H1 (cell line): ENCODE results near the gene CLEC16A. TPM values are rescaled to one million over a fixed set of nuclear protein-coding genes. Genes with fewer than 3 reads are reported as not detected.

Experiments used
- CTCF ChIA-PET: fragments of 300-600 bp; sonication (Branson Sonifier 250); formaldehyde crosslinking; loops from one replicate; lab custom pipeline; 2021; ENCODE audit not compliant: partially characterized antibody; lab: Charles Lee
- POLR2A ChIA-PET: fragments of 300-600 bp; sonication (Branson Sonifier 250); formaldehyde crosslinking; loops from one replicate; lab custom pipeline; 2021; ENCODE audit warnings: inconsistent platforms; ENCODE audit not compliant: partially characterized antibody; lab: Charles Lee
- DNase-seq, 2 experiments: peaks; one replicate each; pipeline versions ENCODE4 v3.0.0 to v3.0.0-alpha.2; 2010 to 2022; ENCODE audit warnings: low spot score in 2 of 2, low read depth in 1 of 2, mixed read lengths in 1 of 2
- FAIRE-seq: peaks from 2 replicates; lab custom pipeline; 2011; peaks lifted over from hg19 to GRCh38; lab: Jason Lieb, UNC
- H2AFZ ChIP-seq: 2 replicates; pipeline ENCODE4 v1.8.1; 2012; ENCODE audit warnings: low read length, inconsistent platforms
- H2AK5ac ChIP-seq: 2 replicates; pipeline ENCODE4 v1.6.1; 2013; ENCODE audit warnings: low read depth, low read length
- H2BK120ac ChIP-seq: replicated peaks from 2 replicates; pipeline ENCODE3; 2013; ENCODE audit warnings: low read depth, low read length, inconsistent platforms
- H2BK12ac ChIP-seq: 2 replicates; pipeline ENCODE4 v1.6.1; 2013; ENCODE audit warnings: low read depth, low read length
- H2BK15ac ChIP-seq: 2 replicates; pipeline ENCODE4 v1.6.1; 2013; ENCODE audit warnings: low read length
- H2BK20ac ChIP-seq: 2 replicates; pipeline ENCODE4 v1.6.1; 2013; ENCODE audit warnings: low read length
- H2BK5ac ChIP-seq: 2 replicates; pipeline ENCODE4 v1.6.1; 2013; ENCODE audit warnings: low read depth, low read length
- H3K14ac ChIP-seq: 2 replicates; pipeline ENCODE4 v1.6.1; 2013; ENCODE audit warnings: inconsistent platforms; ENCODE audit not compliant: insufficient read length
- H3K18ac ChIP-seq: 2 replicates; pipeline ENCODE4 v1.6.1; 2013; ENCODE audit warnings: low read length; ENCODE audit errors: extremely low read depth
- H3K23ac ChIP-seq: 2 replicates; pipeline ENCODE4 v1.6.1; 2013; ENCODE audit warnings: inconsistent platforms; ENCODE audit not compliant: insufficient read length
- H3K23me2 ChIP-seq: 2 replicates; pipeline ENCODE4 v1.6.1; 2013; ENCODE audit warnings: low read depth, low read length
- H3K27ac ChIP-seq: 2 replicates; pipeline ENCODE4 v1.6.1; 2011; ENCODE audit warnings: low read depth, low read length, inconsistent platforms
- H3K27me3 ChIP-seq, 4 experiments: replicated peaks in 1 of 4; 1 replicate in 1 of 4; 2 replicates in 3 of 4; pipeline versions ENCODE4 v1.6.1 to v1.8.1; 2011 to 2013; ENCODE audit warnings: low read length in 3 of 4, mild to moderate bottlenecking in 3 of 4, inconsistent platforms in 2 of 4, mixed read lengths in 2 of 4, moderate library complexity in 1 of 4; ENCODE audit not compliant: control insufficient read depth in 3 of 4, insufficient read depth in 3 of 4; ENCODE audit errors: extremely low read depth in 1 of 4
- H3K36me3 ChIP-seq, 4 experiments: 2 replicates each; pipeline versions ENCODE4 v1.6.1 to v1.8.1; 2011 to 2013; ENCODE audit warnings: mild to moderate bottlenecking in 4 of 4, low read length in 3 of 4, moderate library complexity in 2 of 4, control low read depth in 1 of 4, inconsistent platforms in 1 of 4; ENCODE audit not compliant: insufficient read depth in 4 of 4, control insufficient read depth in 2 of 4
- H3K4ac ChIP-seq: replicated peaks from 2 replicates; pipeline ENCODE3; 2013; ENCODE audit warnings: low read length, low read depth, mixed read lengths, inconsistent platforms; ENCODE audit not compliant: insufficient read length
- H3K4me1 ChIP-seq, 4 experiments: replicated peaks in 1 of 4; 1 replicate in 1 of 4; 2 replicates in 3 of 4; pipeline versions ENCODE4 v1.6.1 to v1.8.1; 2011 to 2013; ENCODE audit warnings: low read length in 3 of 4, inconsistent platforms in 2 of 4, mixed read lengths in 1 of 4; ENCODE audit not compliant: insufficient read depth in 4 of 4, control insufficient read depth in 3 of 4
- H3K4me2 ChIP-seq, 2 experiments: 2 replicates each; pipeline versions ENCODE4 v1.6.1 to v1.8.1; 2011 to 2013; ENCODE audit warnings: low read depth in 2 of 2, low read length in 2 of 2, control low read depth in 1 of 2, inconsistent platforms in 1 of 2, mild to moderate bottlenecking in 1 of 2; ENCODE audit not compliant: insufficient read depth in 1 of 2
- H3K4me3 ChIP-seq, 4 experiments: fragments of 200-600, 300-600 bp in 1 of 4; sonication (generic), shearing (Covaris generic), sonication (Bioruptor Twin) in 1 of 4; 2 replicates each; pipeline versions ENCODE4 v1.5.1 to v1.8.1; 2011 to 2016; ENCODE audit warnings: low read length in 4 of 4, low read depth in 3 of 4, control low read depth in 2 of 4, inconsistent platforms in 2 of 4, mild to moderate bottlenecking in 2 of 4, mixed read lengths in 1 of 4, moderate library complexity in 1 of 4; ENCODE audit not compliant: insufficient read depth in 2 of 4; ENCODE audit errors: extremely low read depth in 1 of 4
- H3K56ac ChIP-seq: replicated peaks from 2 replicates; pipeline ENCODE3; 2013; ENCODE audit warnings: low read depth, mild to moderate bottlenecking, mixed read lengths, low read length, inconsistent platforms; ENCODE audit not compliant: insufficient read length
- H3K79me1 ChIP-seq: 2 replicates; pipeline ENCODE4 v1.6.1; 2013; ENCODE audit warnings: low read depth, low read length, control low read depth
- H3K79me2 ChIP-seq, 2 experiments: 2 replicates each; pipeline versions ENCODE4 v1.6.1 to v1.8.1; 2012 to 2013; ENCODE audit warnings: low read length in 2 of 2, mild to moderate bottlenecking in 2 of 2, inconsistent platforms in 1 of 2; ENCODE audit not compliant: insufficient read depth in 2 of 2, control insufficient read depth in 1 of 2
- H3K9ac ChIP-seq, 4 experiments: replicated peaks in 1 of 4; 1 replicate in 1 of 4; 2 replicates in 3 of 4; pipeline versions ENCODE4 v1.6.1 to v1.8.1; 2011 to 2013; ENCODE audit warnings: low read depth in 3 of 4, low read length in 3 of 4, control low read depth in 2 of 4, mild to moderate bottlenecking in 2 of 4, moderate library complexity in 2 of 4, inconsistent platforms in 1 of 4; ENCODE audit errors: extremely low read depth in 1 of 4
- H3K9me3 ChIP-seq, 2 experiments: 2 replicates each; pipeline versions ENCODE4 v1.6.1 to v1.8.1; 2012 to 2013; ENCODE audit warnings: mild to moderate bottlenecking in 2 of 2, moderate library complexity in 2 of 2, control low read depth in 1 of 2, inconsistent platforms in 1 of 2, low read depth in 1 of 2, low read length in 1 of 2, mixed read lengths in 1 of 2; ENCODE audit not compliant: insufficient read depth in 2 of 2
- H4K20me1 ChIP-seq, 2 experiments: replicated peaks in 1 of 2; 2 replicates each; pipeline versions ENCODE3 to v1.8.1; 2011 to 2013; ENCODE audit warnings: inconsistent platforms in 2 of 2, low read length in 2 of 2, mild to moderate bottlenecking in 1 of 2; ENCODE audit not compliant: insufficient read depth in 2 of 2, control insufficient read depth in 1 of 2
- H4K5ac ChIP-seq: 2 replicates; pipeline ENCODE4 v1.6.1; 2013; ENCODE audit warnings: low read length, low read depth, mixed read lengths, inconsistent platforms; ENCODE audit not compliant: insufficient read length
- H4K8ac ChIP-seq: 2 replicates; pipeline ENCODE4 v1.8.0; 2013; ENCODE audit warnings: mild to moderate bottlenecking, moderate library complexity, low read length, inconsistent platforms; ENCODE audit not compliant: insufficient read depth; ENCODE audit errors: extremely low read depth
- H4K91ac ChIP-seq: replicated peaks from 2 replicates; pipeline ENCODE3; 2013; ENCODE audit warnings: low read length, mixed read lengths, inconsistent platforms; ENCODE audit not compliant: insufficient read length
- TEAD4 ChIP-seq: IDR thresholded peaks from 2 replicates; pipeline ENCODE4 v1.6.1; 2012; ENCODE audit warnings: low read depth, low read length, inconsistent platforms, mixed read lengths
- WGBS, 2 experiments: shearing (Covaris generic) in 1 of 2; methylation state at CpG; one replicate each; pipeline versions ENCODE4 v1.1.6 to v1.1.7; 2013 to 2015; ENCODE audit warnings: low lambda C conversion rate in 2 of 2, mixed read lengths in 2 of 2, inconsistent platforms in 1 of 2, low coverage in 1 of 2, missing lambda C conversion rate in 1 of 2; ENCODE audit not compliant: insufficient replicate concordance in 2 of 2, insufficient coverage in 1 of 2, insufficient read length in 1 of 2; ENCODE audit errors: extremely low coverage in 1 of 2, missing lambda C conversion rate in 1 of 2; 5-methylcytosine and 5-hydroxymethylcytosine counted together
- polyA plus RNA-seq, 7 experiments: library from polyadenylated mRNA; depleted of rRNA in 3 of 7; stranded (reverse) in 5 of 7; unstranded in 2 of 7; fragments of >200 nt in 5 of 7; fragments of 200-250 nt in 2 of 7; gene quantifications; 1 replicate in 5 of 7; 2 replicates in 1 of 7; 4 replicates in 1 of 7; pipeline versions ENCODE4 v1.2.1 to v1.2.3, GENCODE V29; 2011 to 2013; ENCODE audit warnings: missing spikeins in 2 of 7, mixed read lengths in 2 of 7
- total RNA-seq: library from RNA; stranded (reverse); fragmentation: NEBNext Ultra II Directional; extraction: Animal tissue kit (Norgen Biotek cat#: 25700); gene quantifications from 2 replicates; pipeline ENCODE4 v1.2.1, GENCODE V29; 2021

The CLEC16A gene
- total and polyA plus RNA-seq, 2 of the 8 experiments (the other 6 are each of a cell fraction or from before 2014, with no cell fraction given): 7.6 to 19.3 TPM

GRCh38 chr16:10947211-10947787 is 2.9 kb downstream of the CLEC16A start:
- Histone ChIP-seq H4K20me1 (peaks cover 0 to 10% of the 10 kb centered on the region in 2 experiments), H2BK120ac (no peak overlapping the region), H2BK20ac (0 out of 2 replicates have a peak overlapping the region, but pooled peaks have one; percentile 38), H3K27ac (no peak overlapping the region), H3K27me3 (no peaks in the 10 kb centered on the region; a peak in 1 of 7 replicates), H3K14ac (no peak overlapping the region), H3K36me3 (no peaks in the 10 kb centered on the region), H4K5ac (no peak overlapping the region), H3K56ac (no peak overlapping the region), H3K4me2 (peak overlapping the region in 1 of 2 experiments; percentile 80; a peak in 2 of 4 replicates), H3K4me1 (peaks cover 20 to 42% (median 31%) of the 10 kb centered on the region in 4 experiments), H3K4me3 (peak overlapping the region in 1 of 4 experiments; percentile 15; a peak in 1 of 8 replicates), H2AK5ac (no peak overlapping the region), H3K9me3 (no peaks in the 10 kb centered on the region), H4K8ac (no peak overlapping the region), H3K79me2 (peaks cover 0 to 45% of the 10 kb centered on the region in 2 experiments; a peak in 2 of 4 replicates)
- POLR2A ChIA-PET: no interaction called here
- TF ChIP-seq TEAD4: no peak
- TF ChIP-seq, all 59 proteins: peak for 0
- H3K79me1 ChIP-seq: peaks cover 4% of the 10 kb centered on the region; the same call in 1 of the 2 replicates
- FAIRE-seq (no peak), DNase-seq (no peak)
- 0 out of 2 replicates have a peak overlapping the region, but pooled peaks have one; percentile 53 for H2BK15ac ChIP-seq
- 68% methylated on average over 10 of the region's 10 CpGs; no CpG with 5 or more reads in 1 of the 2 experiments for WGBS, 2 experiments
- H3K23me2 ChIP-seq: no peaks in the 10 kb centered on the region; the same call in 1 of the 2 replicates
- no peak overlapping the region for H3K4ac ChIP-seq
- H2BK5ac ChIP-seq: peak overlapping the region; percentile 54; the same call in 1 of the 2 replicates
- peak overlapping the region; percentile 69; the same call in 1 of the 2 replicates for H2BK12ac ChIP-seq
- no peak overlapping the region for H4K91ac ChIP-seq
- no peak overlapping the region for H3K9ac ChIP-seq
- H3K23ac ChIP-seq: no peak overlapping the region
- CTCF ChIA-PET: interaction anchor here (0.8 to 1.8 kb wide), 3 partner anchors 9 to 25 kb away, joined by 3 to 6 read pairs (median 3); no protein-coding TSS in a partner anchor
- H3K18ac ChIP-seq: no peak overlapping the region; the same call in 1 of the 2 replicates
- no peak overlapping the region for H2AFZ ChIP-seq
